ENCODE measurements around the gene NCEH1.

DNA sequence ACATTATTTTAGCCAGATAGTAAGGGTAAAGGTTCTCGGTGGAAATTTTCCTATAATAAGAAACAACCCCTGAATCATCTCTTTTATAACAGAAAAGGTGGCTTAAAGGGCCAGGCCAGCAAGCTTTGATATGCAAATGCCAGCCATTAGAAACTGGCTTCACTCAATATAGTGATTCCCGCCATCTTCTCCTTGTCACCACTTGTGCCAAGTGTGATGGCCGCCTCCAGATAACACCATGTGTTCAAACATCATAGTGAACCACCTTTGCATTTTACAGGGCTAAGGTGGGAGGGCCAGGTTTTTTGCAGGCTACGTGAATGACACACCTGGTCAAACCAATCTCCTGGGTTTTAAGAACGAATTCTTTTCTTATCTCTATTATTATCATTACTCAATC lies 31.3 kb downstream of the NCEH1 start:
- no peak for TF ChIP-seq POLR2A (IDR thresholded peaks at IDR 0.05; ENCODE audit: low read depth, low read length)
- no peak for TF ChIP-seq TAF1 (IDR thresholded peaks at IDR 0.05; ENCODE audit: borderline replicate concordance, low read depth, low read length)

Data from GM12892 (cell line).